MM.1S (cell line): Measurements from ENCODE around the gene SERAC1.

Experiments used
- CTCF ChIP-seq: fragments of 300-600 bp; sonication (generic); IDR thresholded peaks from 2 replicates; pipeline ENCODE4 v1.5.1; 2016; ENCODE audit warnings: antibody characterized with exemption, low read length, mixed read lengths
- EZH2 ChIP-seq: fragments of 300-600 bp; sonication (generic); optimal IDR thresholded peaks from 2 replicates; pipeline ENCODE3; 2017; ENCODE audit warnings: low read depth, mild to moderate bottlenecking, antibody characterized with exemption, low read length, mixed read lengths
- EZH2phosphoT487 ChIP-seq: fragments of 300-600 bp; sonication (generic); IDR thresholded peaks from 2 replicates; pipeline ENCODE4 v1.6.1; 2018; ENCODE audit warnings: antibody characterized with exemption, low read length

GRCh38 chr6:158206740-158207421 lies 38.8 kb upstream of the SERAC1 start:
- no peak for TF ChIP-seq EZH2
- no peak for TF ChIP-seq EZH2phosphoT487
- no peak for TF ChIP-seq CTCF
